ENCODE data around the gene BTBD9.

BTBD9 gene

DNA sequence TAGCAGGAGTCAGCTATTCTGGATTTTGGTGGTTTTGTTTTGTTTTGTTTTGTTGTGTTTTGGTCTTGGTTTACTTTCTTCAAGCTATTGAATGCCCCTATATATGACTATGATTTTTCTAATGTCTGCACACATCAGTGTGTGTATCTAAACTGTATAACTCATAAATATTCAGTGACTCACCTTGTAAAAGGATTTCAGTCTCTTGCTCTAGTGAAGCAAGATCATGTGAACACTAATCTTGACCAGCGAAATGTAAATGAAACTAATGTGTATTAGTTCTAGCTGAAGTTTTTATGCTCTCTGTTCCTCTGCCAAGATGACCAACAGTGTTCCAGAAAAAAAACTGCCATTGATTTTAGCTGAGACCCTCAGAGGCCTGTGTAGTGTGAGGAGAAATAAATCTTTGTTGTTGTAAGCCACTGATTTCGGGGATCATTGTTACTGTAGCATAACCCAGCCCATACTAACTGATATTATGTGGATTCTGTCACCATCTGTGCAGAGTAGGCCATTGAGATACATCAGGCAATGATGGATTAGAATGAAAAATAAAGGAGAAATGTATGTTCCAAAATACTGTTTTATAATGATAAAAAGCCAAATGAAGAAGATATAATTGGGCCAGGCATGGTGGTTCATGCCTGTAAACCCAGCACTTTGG, 11.5 kb upstream of the BTBD9 start:
- TF ChIP-seq, protein P1, sequence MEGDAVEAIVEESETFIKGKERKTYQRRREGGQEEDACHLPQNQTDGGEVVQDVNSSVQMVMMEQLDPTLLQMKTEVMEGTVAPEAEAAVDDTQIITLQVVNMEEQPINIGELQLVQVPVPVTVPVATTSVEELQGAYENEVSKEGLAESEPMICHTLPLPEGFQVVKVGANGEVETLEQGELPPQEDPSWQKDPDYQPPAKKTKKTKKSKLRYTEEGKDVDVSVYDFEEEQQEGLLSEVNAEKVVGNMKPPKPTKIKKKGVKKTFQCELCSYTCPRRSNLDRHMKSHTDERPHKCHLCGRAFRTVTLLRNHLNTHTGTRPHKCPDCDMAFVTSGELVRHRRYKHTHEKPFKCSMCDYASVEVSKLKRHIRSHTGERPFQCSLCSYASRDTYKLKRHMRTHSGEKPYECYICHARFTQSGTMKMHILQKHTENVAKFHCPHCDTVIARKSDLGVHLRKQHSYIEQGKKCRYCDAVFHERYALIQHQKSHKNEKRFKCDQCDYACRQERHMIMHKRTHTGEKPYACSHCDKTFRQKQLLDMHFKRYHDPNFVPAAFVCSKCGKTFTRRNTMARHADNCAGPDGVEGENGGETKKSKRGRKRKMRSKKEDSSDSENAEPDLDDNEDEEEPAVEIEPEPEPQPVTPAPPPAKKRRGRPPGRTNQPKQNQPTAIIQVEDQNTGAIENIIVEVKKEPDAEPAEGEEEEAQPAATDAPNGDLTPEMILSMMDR (IDR thresholded peaks at IDR 0.05), result no peak
- Histone ChIP-seq H3K9me3 (ENCODE audit: control insufficient read depth, low read length) (no peaks in the 10 kb centered on the region), H3K27me3 (ENCODE audit: control insufficient read depth, insufficient read depth, low read length) (no peaks in the 10 kb centered on the region), H3K36me3 (ENCODE audit: control insufficient read depth, insufficient read depth, low read length) (no peaks in the 10 kb centered on the region), H3K27ac (no peak overlapping the region), H3K4me2 (ENCODE audit: low read length) (no peak overlapping the region), H3K4me3 (ENCODE audit: low read depth, low read length) (no peak overlapping the region), H3K9ac (no peak overlapping the region), H3K4me1 (no peaks in the 10 kb centered on the region), H2AFZ (no peak overlapping the region), H3K79me2 (no peaks in the 10 kb centered on the region)

DNA sequence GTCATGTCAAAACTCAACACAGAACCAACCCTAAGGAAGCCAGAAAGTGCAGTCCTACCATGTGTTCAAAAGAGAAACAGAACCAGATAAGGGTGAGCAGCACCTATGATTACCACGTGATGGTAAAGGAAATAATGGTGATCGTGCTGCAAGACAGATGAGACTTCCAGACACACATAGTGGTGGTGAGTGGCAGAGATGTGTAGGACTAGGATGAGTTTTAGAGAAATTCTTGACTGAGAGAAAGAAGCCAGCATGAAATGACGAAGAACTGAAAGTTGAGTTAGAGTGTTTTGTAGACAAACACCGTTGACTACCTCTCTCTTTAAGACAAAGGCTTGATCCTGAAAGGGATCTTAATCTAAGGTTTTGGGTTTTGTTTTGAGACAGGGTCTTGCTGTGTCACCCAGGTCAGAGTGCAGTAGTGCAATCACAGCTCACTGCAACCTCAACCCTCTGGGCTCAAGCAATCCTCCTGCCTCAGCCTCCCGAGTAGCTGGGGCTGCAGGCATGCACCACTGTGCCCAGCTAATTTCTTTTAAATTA, 10.6 kb upstream of the BTBD9 start:
- Histone ChIP-seq H3K4me1 (no peaks in the 10 kb centered on the region), H3K9ac (no peak overlapping the region), H3K4me3 (ENCODE audit: low read depth, low read length) (no peak overlapping the region), H3K36me3 (ENCODE audit: control insufficient read depth, insufficient read depth, low read length) (no peaks in the 10 kb centered on the region), H3K27me3 (ENCODE audit: control insufficient read depth, insufficient read depth, low read length) (no peaks in the 10 kb centered on the region), H3K4me2 (ENCODE audit: low read length) (no peak overlapping the region), H3K9me3 (ENCODE audit: control insufficient read depth, low read length) (no peaks in the 10 kb centered on the region), H3K79me2 (no peaks in the 10 kb centered on the region), H2AFZ (no peak overlapping the region), H3K27ac (no peak overlapping the region)
- TF ChIP-seq, protein P1 (IDR thresholded peaks at IDR 0.05), result no peak

DNA sequence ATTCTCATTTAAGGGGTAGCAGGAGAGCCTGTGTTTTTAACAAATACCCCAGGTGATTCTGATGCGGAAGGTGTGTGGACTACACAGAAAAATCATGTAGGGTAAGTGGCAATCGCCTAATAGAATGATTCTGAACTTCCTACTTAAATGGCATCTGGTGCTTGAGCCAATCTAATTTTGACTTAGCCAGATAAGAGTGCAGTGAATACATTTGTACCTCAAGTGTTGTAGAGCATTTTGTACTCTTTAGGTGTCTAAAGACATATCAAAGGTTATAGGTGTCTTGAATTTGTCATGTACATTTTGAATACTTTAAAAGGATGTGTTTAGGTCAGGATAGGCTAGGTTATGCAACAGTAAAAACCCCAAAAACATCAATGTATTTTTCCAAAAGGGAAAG, 10.0 kb upstream of the BTBD9 start:
- no peak overlapping the region for H3K4me3 ChIP-seq (ENCODE audit: low read depth, low read length)
- no peaks in the 10 kb centered on the region for H3K36me3 ChIP-seq (ENCODE audit: control insufficient read depth, insufficient read depth, low read length)
- H3K4me1 ChIP-seq, result peaks cover 1% of the 10 kb centered on the region
- H3K9me3 ChIP-seq (ENCODE audit: control insufficient read depth, low read length), result no peaks in the 10 kb centered on the region
- H3K27ac ChIP-seq, result no peak overlapping the region
- H3K79me2 ChIP-seq, result no peaks in the 10 kb centered on the region
- TF ChIP-seq, protein P1 (IDR thresholded peaks at IDR 0.05), result no peak
- no peak overlapping the region for H3K9ac ChIP-seq
- no peaks in the 10 kb centered on the region for H3K27me3 ChIP-seq (ENCODE audit: control insufficient read depth, insufficient read depth, low read length)
- H3K4me2 ChIP-seq (ENCODE audit: low read length), result no peak overlapping the region
- H2AFZ ChIP-seq, result no peak overlapping the region

DNA sequence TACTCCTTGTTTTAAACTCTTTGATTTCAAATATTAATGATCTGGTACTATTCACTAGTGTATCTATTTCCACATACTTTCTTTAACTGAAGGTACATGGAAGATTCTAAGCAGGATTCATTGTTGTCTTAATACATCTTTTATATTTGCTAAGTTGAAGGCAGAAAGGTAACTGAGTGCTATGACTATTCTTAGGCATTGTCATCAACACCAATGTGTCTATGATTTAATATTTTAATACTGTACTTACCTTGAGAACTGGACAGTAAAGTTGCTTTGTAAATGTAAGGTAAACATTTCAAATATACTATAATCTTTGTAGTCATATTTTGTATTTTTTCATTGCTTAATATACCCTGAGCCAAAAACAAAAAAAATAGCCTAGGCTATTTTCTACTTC, 8.9 kb upstream of the BTBD9 start:
- TF ChIP-seq, protein P1 (IDR thresholded peaks at IDR 0.05), result no peak
- H3K36me3 ChIP-seq (ENCODE audit: control insufficient read depth, insufficient read depth, low read length), result no peaks in the 10 kb centered on the region

More for the DNA sequence above, 8.9 kb upstream of the BTBD9 start:
- Histone ChIP-seq H3K4me3 (ENCODE audit: low read depth, low read length) (no peak overlapping the region), H3K9ac (no peak overlapping the region), H2AFZ (no peak overlapping the region), H3K9me3 (ENCODE audit: control insufficient read depth, low read length) (no peaks in the 10 kb centered on the region), H3K79me2 (no peaks in the 10 kb centered on the region), H3K27ac (no peak overlapping the region), H3K4me1 (peaks cover 5% of the 10 kb centered on the region), H3K4me2 (ENCODE audit: low read length) (no peak overlapping the region), H3K27me3 (ENCODE audit: control insufficient read depth, insufficient read depth, low read length) (no peaks in the 10 kb centered on the region)

All from parathyroid adenoma (tissue), 2 donors.